ENCODE measurements around the gene CBX2.

CBX2 gene

GRCh38 chr17:79788455-79788854 lies 10.5 kb downstream of the CBX2 start:
- no peak for DNase-seq (ENCODE audit: low spot score)

- no peak for DNase-seq (ENCODE audit: low spot score)
These were observed 11.3 kb downstream of the CBX2 start for GRCh38 chr17:79788989-79789942.

GRCh38 chr17:79789943-79790804 lies 12.2 kb downstream of the CBX2 start:
- DNase-seq (ENCODE audit: low spot score): no peak

- no peak for DNase-seq (ENCODE audit: low spot score)
These were observed 13.1 kb downstream of the CBX2 start for GRCh38 chr17:79790805-79791734.

- no peak for DNase-seq (ENCODE audit: low spot score)
These were observed 13.8 kb downstream of the CBX2 start for GRCh38 chr17:79791735-79792161.

GRCh38 chr17:79792341-79792871 lies 14.5 kb downstream of the CBX2 start:
- DNase-seq (ENCODE audit: low spot score): no peak

- DNase-seq (ENCODE audit: low spot score): no peak
These were observed 15.3 kb downstream of the CBX2 start for GRCh38 chr17:79792984-79793923.

- DNase-seq (ENCODE audit: low spot score): no peak
These were observed 16.0 kb downstream of the CBX2 start for GRCh38 chr17:79793924-79794304.

- no peak for DNase-seq (ENCODE audit: low spot score)
These were observed 16.9 kb downstream of the CBX2 start for GRCh38 chr17:79794659-79795511.

GRCh38 chr17:79795795-79796443 lies 18.0 kb downstream of the CBX2 start:
- DNase-seq (ENCODE audit: low spot score): no peak

- DNase-seq (ENCODE audit: low spot score): no peak
These were observed 18.5 kb downstream of the CBX2 start for GRCh38 chr17:79796444-79796762.

- peak; percentile 99 for DNase-seq (ENCODE audit: low spot score)
These were observed 19.0 kb downstream of the CBX2 start, which contains the start of gene CBX8 for GRCh38 chr17:79796763-79797491. Gene CBX8 (minus strand): TSS chr17:79797077. CDS start chr17:79796998, 79 bp downstream.

GRCh38 chr17:79797492-79798298 lies 19.7 kb downstream of the CBX2 start:
- no peak for DNase-seq (ENCODE audit: low spot score)

GRCh38 chr17:79798299-79799173 lies 20.6 kb downstream of the CBX2 start:
- DNase-seq (ENCODE audit: low spot score): no peak

GRCh38 chr17:79799174-79799537 lies 21.2 kb downstream of the CBX2 start:
- no peak for DNase-seq (ENCODE audit: low spot score)

All from CD4-positive, alpha-beta T cell treated with Interleukin-15 for 4 hours (primary cell).